Measurements from ENCODE around the gene SDK1.

The SDK1 gene

DNA sequence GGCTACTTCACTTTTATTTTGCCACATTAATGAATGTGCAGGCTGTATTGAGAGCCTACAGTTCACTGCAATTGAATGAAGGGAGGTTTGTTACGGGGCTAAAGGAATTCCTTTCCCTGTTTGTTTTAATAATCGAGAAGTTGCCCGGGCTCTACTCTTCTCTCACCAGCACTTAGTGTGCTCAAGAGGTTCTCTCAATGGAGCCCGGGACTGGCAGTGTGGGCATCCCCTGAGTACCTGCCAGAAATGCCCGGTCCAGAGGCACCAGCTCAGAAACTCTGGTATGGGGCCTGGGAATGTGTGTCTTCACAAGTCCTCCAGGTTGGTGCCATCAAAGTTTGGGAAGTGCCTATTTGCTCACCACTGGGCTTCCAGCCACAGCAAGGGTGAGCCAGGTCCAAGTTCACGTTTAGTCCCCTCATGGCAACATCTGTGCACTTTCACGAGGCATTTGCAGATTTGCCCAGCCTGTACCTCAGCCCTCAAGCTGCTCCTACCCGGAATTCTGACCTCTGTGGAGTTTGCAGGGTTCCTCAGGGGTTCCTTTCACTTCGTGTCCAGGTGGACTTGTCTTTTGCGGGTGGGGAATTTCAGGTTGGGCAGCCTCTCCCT lies 622.4 kb downstream of the SDK1 start:
- no peak for TF ChIP-seq CTCF (conservative IDR thresholded peaks at IDR 0.05; ENCODE audit: low read depth, low read length)
- no peak overlapping the region for H3K4me3 ChIP-seq (ENCODE audit: low read depth, low read length)
- DNase-seq (ENCODE audit: low read depth) = no peak

DNA sequence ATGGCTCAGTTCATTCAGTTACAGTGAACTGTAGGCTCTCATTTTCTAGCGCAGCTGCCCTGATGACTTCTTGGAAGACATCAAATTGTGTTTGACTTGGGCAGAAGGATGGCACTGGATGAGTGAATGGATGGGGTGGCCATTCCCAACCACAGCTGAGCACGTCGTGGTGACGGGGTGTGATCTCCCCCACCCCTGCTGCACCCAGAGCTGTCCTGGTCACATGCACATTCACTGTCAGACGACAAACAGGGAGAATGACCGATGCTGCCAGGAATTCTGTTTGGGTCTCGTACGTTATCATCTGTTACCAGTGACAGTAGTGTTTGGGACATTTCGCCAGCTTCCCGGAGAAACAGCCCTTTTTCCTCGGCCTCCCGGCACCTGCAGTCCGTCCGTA lies 623.2 kb downstream of the SDK1 start:
- no peak for DNase-seq (ENCODE audit: low read depth)
- no peak overlapping the region for H3K4me3 ChIP-seq (ENCODE audit: low read depth, low read length)
- no peak for TF ChIP-seq CTCF (conservative IDR thresholded peaks at IDR 0.05; ENCODE audit: low read depth, low read length)

DNA sequence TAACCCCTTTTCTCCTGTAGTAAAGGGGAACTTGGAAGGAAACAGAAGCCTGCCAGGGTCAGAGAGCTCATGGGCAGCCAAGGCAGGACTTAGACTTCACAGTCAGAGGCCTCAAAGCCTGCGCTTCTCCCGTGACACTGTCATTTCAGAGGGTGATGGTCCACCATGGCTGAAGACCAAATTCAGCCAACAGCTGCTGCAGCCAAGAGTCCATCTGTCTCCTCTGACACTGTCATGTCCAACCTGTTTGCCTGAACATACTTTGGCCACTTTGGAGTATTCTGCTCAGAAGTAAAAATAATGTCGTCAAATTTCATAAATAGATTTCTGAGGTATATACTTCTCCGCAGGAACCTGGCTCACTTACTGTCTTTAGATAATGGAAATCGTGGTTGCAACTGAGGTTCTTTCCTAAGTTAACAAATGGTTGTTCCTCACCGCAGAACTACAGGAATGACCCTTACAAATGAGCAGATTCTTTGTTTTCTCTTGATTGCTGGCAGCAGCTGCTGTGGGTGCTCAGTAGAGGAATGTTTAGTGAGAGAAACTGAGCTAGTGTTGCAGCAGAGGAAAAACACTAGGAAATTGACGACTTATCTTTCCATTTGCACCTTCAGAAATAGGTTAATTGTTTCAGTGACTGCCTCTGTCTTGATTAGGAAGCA lies 626.5 kb downstream of the SDK1 start:
- no peak overlapping the region for H3K4me3 ChIP-seq (ENCODE audit: low read depth, low read length)
- DNase-seq (ENCODE audit: low read depth) = no peak
- TF ChIP-seq CTCF (conservative IDR thresholded peaks at IDR 0.05; ENCODE audit: low read depth, low read length) = no peak

GRCh38 chr7:3928727-3929515 lies 627.9 kb downstream of the SDK1 start:
- DNase-seq (ENCODE audit: low read depth) = no peak
- no peak for TF ChIP-seq CTCF (conservative IDR thresholded peaks at IDR 0.05; ENCODE audit: low read depth, low read length)
- H3K4me3 ChIP-seq (ENCODE audit: low read depth, low read length) = no peak overlapping the region

DNA sequence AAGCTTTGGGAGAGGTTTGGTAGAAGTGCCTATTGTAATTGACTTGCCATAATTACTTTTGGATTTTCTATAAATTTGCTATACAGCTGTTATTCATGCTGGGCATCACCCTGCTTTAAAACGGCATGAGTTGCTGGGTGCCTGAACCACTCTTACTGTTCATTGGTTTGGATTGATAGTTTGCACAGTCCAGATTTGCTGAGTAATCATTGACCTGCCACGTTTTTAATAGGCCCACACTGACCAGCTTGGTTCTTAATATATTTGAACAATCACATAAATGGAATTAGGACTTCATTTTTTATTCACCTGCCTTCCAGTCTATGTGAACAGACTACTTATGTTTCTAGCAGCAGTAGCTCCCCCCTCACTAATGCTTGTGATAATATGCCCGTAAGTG lies 630.8 kb downstream of the SDK1 start:
- no peak for TF ChIP-seq CTCF (conservative IDR thresholded peaks at IDR 0.05; ENCODE audit: low read depth, low read length)
- no peak for DNase-seq (ENCODE audit: low read depth)
- H3K4me3 ChIP-seq (ENCODE audit: low read depth, low read length) = no peak overlapping the region

- no peak overlapping the region for H3K4me3 ChIP-seq (ENCODE audit: low read depth, low read length)
- TF ChIP-seq CTCF (conservative IDR thresholded peaks at IDR 0.05; ENCODE audit: low read depth, low read length) = no peak
- DNase-seq (ENCODE audit: low read depth) = no peak
Observed at GRCh38 chr7:3937146-3937545, 636.1 kb downstream of the SDK1 start.

Measured in choroid plexus epithelial cell (primary cell).